ENCODE data around the gene CHD2. TPM values are rescaled to one million over a fixed set of nuclear protein-coding genes. Genes with fewer than 3 reads are reported as not detected.

Gene CHD2
- total RNA-seq, 1 donor from 2014 or later = 90.9 TPM

- DNase-seq (ENCODE audit: low spot score) = no peak
These were observed 15.5 kb upstream of the CHD2 start for GRCh38 chr15:92884436-92885223.

GRCh38 chr15:92885224-92886041 is 14.7 kb upstream of the CHD2 start:
- DNase-seq (ENCODE audit: low spot score) = no peak

- no peak for DNase-seq (ENCODE audit: low spot score)
These were observed 14.0 kb upstream of the CHD2 start for GRCh38 chr15:92886042-92886537.

GRCh38 chr15:92886815-92887214 is 13.3 kb upstream of the CHD2 start:
- no peak for DNase-seq (ENCODE audit: low spot score)

- DNase-seq (ENCODE audit: low spot score) = no peak
These were observed 12.3 kb upstream of the CHD2 start for GRCh38 chr15:92887869-92888268.

GRCh38 chr15:92889390-92890107 is 10.6 kb upstream of the CHD2 start:
- no peak for DNase-seq (ENCODE audit: low spot score)

GRCh38 chr15:92891533-92892200 is 8.5 kb upstream of the CHD2 start:
- DNase-seq (ENCODE audit: low spot score) = no peak

GRCh38 chr15:92892201-92892555 is 7.9 kb upstream of the CHD2 start:
- DNase-seq (ENCODE audit: low spot score) = no peak

- no peak for DNase-seq (ENCODE audit: low spot score)
These were observed 6.9 kb upstream of the CHD2 start for GRCh38 chr15:92893200-92893599.

- no peak for DNase-seq (ENCODE audit: low spot score)
These were observed 3.6 kb upstream of the CHD2 start for GRCh38 chr15:92896561-92896960.

GRCh38 chr15:92897620-92898019 is 2.5 kb upstream of the CHD2 start:
- DNase-seq (ENCODE audit: low spot score) = no peak

- DNase-seq (ENCODE audit: low spot score) = no peak
These were observed 1.0 kb upstream of the CHD2 start for GRCh38 chr15:92898988-92899582.

- DNase-seq (ENCODE audit: low spot score) = no peak
These were observed 550 bp upstream of the CHD2 start for GRCh38 chr15:92899601-92899947.

GRCh38 chr15:92900731-92901071 is 577 bp downstream of the CHD2 start:
- no peak for DNase-seq (ENCODE audit: low spot score)

- DNase-seq (ENCODE audit: low spot score) = no peak
These were observed 1.1 kb downstream of the CHD2 start for GRCh38 chr15:92901072-92901761.

GRCh38 chr15:92901995-92902394 is 1.9 kb downstream of the CHD2 start:
- DNase-seq (ENCODE audit: low spot score) = no peak

GRCh38 chr15:92902737-92903593 is 2.8 kb downstream of the CHD2 start:
- no peak for DNase-seq (ENCODE audit: low spot score)

GRCh38 chr15:92903631-92903965 is 3.5 kb downstream of the CHD2 start:
- no peak for DNase-seq (ENCODE audit: low spot score)

- peak; percentile 100 for DNase-seq (ENCODE audit: low spot score)
These were observed 4.0 kb downstream of the CHD2 start for GRCh38 chr15:92903966-92904721.
